Aorta (tissue), 5 donors: ENCODE data around the gene LYSMD1. TPM values are rescaled to one million over a fixed set of nuclear protein-coding genes. Genes with fewer than 3 reads are reported as not detected.
"Not testable (repeated sequence)": the region's sequence is repeated elsewhere in the genome, so short reads cannot be mapped to it uniquely, and the experiment has no call there.

Experiments used
- ATAC-seq: fragments of 200-7000 bp; cut with Tn5 transposase; one replicate; pipeline ENCODE4 v1.9.1; 2022; ENCODE audit warnings: moderate library complexity; ENCODE audit not compliant: low FRiP score
- DNase-seq, 2 donors: peaks; one replicate each; pipeline ENCODE4 v3.0.0-alpha.2; 2020
- H3K27ac ChIP-seq, 2 donors: one replicate each; pipeline ENCODE4 v1.5.1; 2013; ENCODE audit warnings: low read length in 2 of 2, mild to moderate bottlenecking in 2 of 2, moderate library complexity in 2 of 2, control low read depth in 1 of 2, inconsistent platforms in 1 of 2, low read depth in 1 of 2
- H3K27me3 ChIP-seq, 2 donors: one replicate each; pipeline ENCODE4 v1.6.1; 2013; ENCODE audit warnings: control low read depth in 1 of 2, low read length in 1 of 2, mild to moderate bottlenecking in 1 of 2, moderate library complexity in 1 of 2; ENCODE audit not compliant: insufficient read depth in 2 of 2, control insufficient read depth in 1 of 2
- H3K36me3 ChIP-seq, 2 donors: one replicate each; pipeline ENCODE4 v1.6.1; 2013; ENCODE audit warnings: control low read depth in 1 of 2, low read length in 1 of 2, mild to moderate bottlenecking in 1 of 2; ENCODE audit not compliant: insufficient read depth in 2 of 2, control insufficient read depth in 1 of 2
- H3K4me1 ChIP-seq, 2 donors: one replicate each; pipeline ENCODE4 v1.6.1; 2013; ENCODE audit warnings: low read length in 2 of 2, control low read depth in 1 of 2, mild to moderate bottlenecking in 1 of 2, moderate library complexity in 1 of 2; ENCODE audit not compliant: insufficient read depth in 2 of 2, control insufficient read depth in 1 of 2
- H3K4me3 ChIP-seq, 2 donors: one replicate each; pipeline ENCODE4 v1.5.1; 2013; ENCODE audit warnings: low read length in 2 of 2, control low read depth in 1 of 2, mild to moderate bottlenecking in 1 of 2
- H3K9me3 ChIP-seq: one replicate; pipeline ENCODE4 v1.6.1; 2013; ENCODE audit warnings: mild to moderate bottlenecking, low read length; ENCODE audit not compliant: control insufficient read depth
- WGBS, 2 donors: extraction: QIAGEN DNeasy Blood & Tissue Kit; methylation state at CpG; one replicate each; pipeline ENCODE4 v1.1.7; 2013; 5-methylcytosine and 5-hydroxymethylcytosine counted together
- intact Hi-C, 2 donors: fragments of 100-400 bp; cut with DNase I; formaldehyde crosslinking; loops; one replicate each; pipeline versions ENCODE4 v1.14.2 to v1.15.0; 2022
- polyA plus RNA-seq, 2 donors: library from polyadenylated mRNA; stranded (reverse); fragments of 200-250 nt; gene quantifications; one replicate each; pipeline ENCODE4 v1.2.3, GENCODE V29; 2013
- total RNA-seq, 2 donors: library from RNA; stranded (reverse); fragmentation: NEBNext Ultra II Directional; extraction: Animal tissue kit (Norgen Biotek cat#: 25700); gene quantifications; one replicate each; pipeline ENCODE4 v1.2.1, GENCODE V29; 2021
- donor health status: healthy with polysubstance abuse.
- donor health status: Bipolar disorder and iron deficiency.
- donor health status: DM: no; HTN: no; CAD: no.
- donor health status: DM: no; HTN: no; CAD: no.
- donor health status: DM: yes; HTN: yes; CAD: no.

The LYSMD1 gene
- total and polyA plus RNA-seq, 4 donors = 4.4 to 9.6 (median 7.4) TPM

GRCh38 chr1:151197863-151198253, 32.2 kb upstream of the LYSMD1 start:
- Histone ChIP-seq H3K27ac (peak overlapping the region in 1 of 2 donors; percentile 71), H3K36me3 (peaks cover 0 to 3% of the 10 kb centered on the region in 2 donors), H3K4me3 (peak overlapping the region; percentile 17 to 42), H3K4me1 (peaks cover 0 to 2% of the 10 kb centered on the region in 2 donors), H3K9me3 (no peaks in the 10 kb centered on the region), H3K27me3 (no peaks in the 10 kb centered on the region)
- 2 to 3% methylated on average over 10 of the region's 10 CpGs for WGBS, 2 donors
- DNase-seq (no peak), ATAC-seq (no peak)
- intact Hi-C loops = loop anchor here (2.0 to 10.0 kb wide), 3 partner anchors 54 to 147 kb away; partner anchors contain the start of genes PSMD4 (in 1 of the 2) and RFX5 (in 1 of the 2)

GRCh38 chr1:151196292-151196800, 30.6 kb upstream of the LYSMD1 start:
- H3K4me3 ChIP-seq = no peak overlapping the region
- WGBS, 2 donors = 41 to 44% methylated on average over 14 of the region's 14 CpGs
- intact Hi-C loops = loop anchor here (2.0 to 10.0 kb wide), 3 partner anchors 56 to 148 kb away; partner anchors contain the start of genes PSMD4 (in 1 of the 2) and RFX5 (in 1 of the 2)
- ATAC-seq (peak; percentile 19), DNase-seq (peak; percentile 51 to 68)
- no peaks in the 10 kb centered on the region for H3K9me3 ChIP-seq
- peaks cover 0 to 1% of the 10 kb centered on the region in 2 donors for H3K4me1 ChIP-seq
- no peak overlapping the region for H3K27ac ChIP-seq
- H3K36me3 ChIP-seq = no peaks in the 10 kb centered on the region
- no peaks in the 10 kb centered on the region for H3K27me3 ChIP-seq

- H3K27ac ChIP-seq, H3K4me3 ChIP-seq, H3K36me3 ChIP-seq, ATAC-seq, H3K9me3 ChIP-seq, H3K4me1 ChIP-seq, H3K27me3 ChIP-seq: not testable (repeated sequence)
- 76 to 77% methylated on average over 17 of the region's 17 CpGs for whole genome bisulfite sequencing, 2 donors
- intact Hi-C loops = loop anchor here in 1 of 2 donors (5.0 to 10.0 kb wide), 2 partner anchors 57 to 150 kb away; partner anchors contain the start of genes PSMD4 and RFX5
- peak; percentile 64 to 81 for DNase-seq
Measured at GRCh38 chr1:151194894-151195594, 29.3 kb upstream of the LYSMD1 start.

GRCh38 chr1:151193856-151194255, 28.2 kb upstream of the LYSMD1 start:
- H3K4me1 ChIP-seq = no peaks in the 10 kb centered on the region
- no peak overlapping the region for H3K27ac ChIP-seq
- H3K27me3 ChIP-seq = no peaks in the 10 kb centered on the region
- H3K4me3 ChIP-seq = no peak overlapping the region
- intact Hi-C loops = loop anchor here in 1 of 2 donors (10.0 kb wide), 1 partner anchor 151 kb away; the partner anchor contains the start of gene RFX5
- 85 to 88% methylated on average over 1 of the region's 1 CpG for WGBS, 2 donors
- DNase-seq (no peak), ATAC-seq (no peak)
- no peaks in the 10 kb centered on the region for H3K36me3 ChIP-seq
- H3K9me3 ChIP-seq = no peaks in the 10 kb centered on the region

GRCh38 chr1:151193304-151193703, 27.6 kb upstream of the LYSMD1 start:
- Histone ChIP-seq H3K4me1 (no peaks in the 10 kb centered on the region), H3K4me3 (no peak overlapping the region), H3K27me3 (no peaks in the 10 kb centered on the region), H3K27ac (no peak overlapping the region), H3K36me3 (no peaks in the 10 kb centered on the region), H3K9me3 (no peaks in the 10 kb centered on the region)
- 77 to 84% methylated on average over 6 of the region's 6 CpGs for WGBS, 2 donors
- DNase-seq (peak in 1 of 2 donors; percentile 39), ATAC-seq (no peak)
- intact Hi-C loops = loop anchor here in 1 of 2 donors (10.0 kb wide), 1 partner anchor 151 kb away; the partner anchor contains the start of gene RFX5

- WGBS, 2 donors = 81 to 82% methylated on average over 7 of the region's 7 CpGs
- no peaks in the 10 kb centered on the region for H3K36me3 ChIP-seq
- H3K4me1 ChIP-seq = no peaks in the 10 kb centered on the region
- H3K27me3 ChIP-seq = no peaks in the 10 kb centered on the region
- H3K4me3 ChIP-seq = no peak overlapping the region
- DNase-seq (no peak), ATAC-seq (no peak)
- intact Hi-C loops = loop anchor here in 1 of 2 donors (10.0 kb wide), 1 partner anchor 153 kb away; the partner anchor contains the start of gene RFX5
- no peaks in the 10 kb centered on the region for H3K9me3 ChIP-seq
- no peak overlapping the region for H3K27ac ChIP-seq
Measured at GRCh38 chr1:151192047-151192446, 26.3 kb upstream of the LYSMD1 start.

- DNase-seq (peak; percentile 90 to 94), ATAC-seq (peak; percentile 96)
- H3K4me3 ChIP-seq = peak within 1 kb of the TSS; percentile 50 to 70
- no peaks in the 10 kb centered on the region for H3K36me3 ChIP-seq
- H3K9me3 ChIP-seq = no peaks in the 10 kb centered on the region
- H3K27ac ChIP-seq = peak within 1 kb of the TSS in 1 of 2 donors; percentile 55
- intact Hi-C loops = loop anchor here in 1 of 2 donors (10.0 kb wide), 1 partner anchor 155 kb away; the partner anchor contains the start of gene RFX5
- no peaks in the 10 kb centered on the region for H3K27me3 ChIP-seq
- 0% methylated on average over 42 of the region's 42 CpGs for WGBS, 2 donors
- no peaks in the 10 kb centered on the region for H3K4me1 ChIP-seq
Measured at GRCh38 chr1:151189637-151190445, 24.1 kb upstream of the LYSMD1 start, which contains the start of gene VPS72. VPS72 (minus strand) TSS chr1:151190197; CDS start chr1:151190121, 76 bp downstream.

GRCh38 chr1:151188667-151189066, 23.0 kb upstream of the LYSMD1 start:
- 75 to 77% methylated on average over 8 of the region's 8 CpGs for WGBS, 2 donors
- H3K36me3 ChIP-seq, H3K9me3 ChIP-seq, ATAC-seq, H3K4me1 ChIP-seq, H3K27me3 ChIP-seq, H3K27ac ChIP-seq, H3K4me3 ChIP-seq, intact Hi-C loops: not testable (repeated sequence)
- DNase-seq = peak in 1 of 2 donors; percentile 20
